Heart left ventricle (tissue), 13 donors: Measurements from ENCODE around the gene RGS17.

Source experiments
- CTCF ChIP-seq, 12 donors: fragments of 200-600 bp; sonication (generic) in 4 of 12; IDR thresholded peaks; one replicate each; pipeline versions ENCODE4 v1.5.0 to v1.8.0; 2018 to 2022; ENCODE audit warnings: antibody characterized with exemption in 12 of 12, mild to moderate bottlenecking in 5 of 12
- POLR2A ChIP-seq, 2 donors: fragments of 450-650 bp; IDR thresholded peaks; one replicate each; pipeline ENCODE4 v1.6.1; 2017; ENCODE audit warnings: antibody characterized with exemption in 2 of 2, mild to moderate bottlenecking in 2 of 2, moderate library complexity in 2 of 2
- donor health status: ischemic (EF 13 %, LVEDD 7.1; RV severe dilation, severe dysfunction).
- donor health status: DM: no; HTN: yes; CAD: no.
- donor health status: DM: no; HTN: no; CAD: no.
- donor health status: ischemic (EF 25% LVEDD 6.9; RV normal size, moderate dysfunction).
- donor health status: ischemic (EF 25% LVEDD 5.7; RV mildly dilated, moderate dysfunction).
- donor health status: ischemic (EF 35%, LVEDD 5.7; RV mildly dilated, moderate dysfunction).
- donor health status: nonischemic (EF 11% LVEDD 7.7; RV severe dilation, severe dysfunction).
- donor health status: DM: yes; HTN: yes; CAD: no.
- donor health status: PGD.
- donor health status: ischemic (EF 29% LVEDD 5.4; RV normal size, mild dysfunction).
- donor health status: nonischemic (EF 23%, LVEDD 6.1; RV moderate dilation, normal function).

GRCh38 chr6:153051801-153052200 lies 79.3 kb downstream of the RGS17 start:
- TF ChIP-seq CTCF (IDR thresholded peaks at IDR 0.05) (no peak), POLR2A (IDR thresholded peaks at IDR 0.05) (no peak)
